OCI-LY3 (cell line): ENCODE results near the gene MYLIP.

Experiments
- EZH2phosphoT487 ChIP-seq: fragments of 200-600 bp; shearing (Covaris generic); IDR thresholded peaks from 2 replicates; pipeline ENCODE4 v1.6.1; 2018; ENCODE audit warnings: antibody characterized with exemption, mixed run types, low read depth
- TF ChIP-seq, protein P1 (sequence below): fragments of 200-600, 300-600 bp; sonication (generic); IDR thresholded peaks from 2 replicates; pipeline ENCODE4 v1.5.1; 2014; ENCODE audit warnings: antibody characterized with exemption, low read length, low read depth

DNA sequence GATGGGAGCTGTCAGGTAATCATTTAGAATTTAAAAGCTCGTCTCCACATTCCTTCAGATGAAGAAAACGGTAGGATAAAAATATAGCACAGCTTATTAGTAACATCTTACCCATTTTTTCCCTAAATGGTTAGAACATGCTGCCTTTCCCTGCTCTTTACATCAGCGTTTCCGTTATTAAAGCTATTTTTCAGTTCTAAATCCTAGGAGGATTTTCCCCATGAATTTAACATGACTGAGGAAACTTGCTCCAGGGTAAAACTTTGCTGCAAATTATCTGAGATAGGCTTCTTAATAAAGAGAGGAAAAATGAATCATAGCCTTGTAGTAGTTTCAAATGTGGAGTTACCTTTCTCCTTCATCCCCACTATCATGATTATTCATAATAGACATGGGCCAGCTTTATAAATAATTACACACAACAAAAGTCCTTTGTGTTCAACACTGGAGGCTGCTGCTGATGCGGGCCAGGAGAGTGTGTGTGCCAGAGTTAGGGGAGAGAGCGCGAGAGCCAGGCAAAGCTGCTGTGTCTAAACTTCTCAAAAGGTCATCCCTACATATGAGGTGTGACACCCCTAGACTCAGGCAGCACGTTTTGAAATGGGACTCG lies 24.4 kb downstream of the MYLIP start:
- TF ChIP-seq, protein P1, sequence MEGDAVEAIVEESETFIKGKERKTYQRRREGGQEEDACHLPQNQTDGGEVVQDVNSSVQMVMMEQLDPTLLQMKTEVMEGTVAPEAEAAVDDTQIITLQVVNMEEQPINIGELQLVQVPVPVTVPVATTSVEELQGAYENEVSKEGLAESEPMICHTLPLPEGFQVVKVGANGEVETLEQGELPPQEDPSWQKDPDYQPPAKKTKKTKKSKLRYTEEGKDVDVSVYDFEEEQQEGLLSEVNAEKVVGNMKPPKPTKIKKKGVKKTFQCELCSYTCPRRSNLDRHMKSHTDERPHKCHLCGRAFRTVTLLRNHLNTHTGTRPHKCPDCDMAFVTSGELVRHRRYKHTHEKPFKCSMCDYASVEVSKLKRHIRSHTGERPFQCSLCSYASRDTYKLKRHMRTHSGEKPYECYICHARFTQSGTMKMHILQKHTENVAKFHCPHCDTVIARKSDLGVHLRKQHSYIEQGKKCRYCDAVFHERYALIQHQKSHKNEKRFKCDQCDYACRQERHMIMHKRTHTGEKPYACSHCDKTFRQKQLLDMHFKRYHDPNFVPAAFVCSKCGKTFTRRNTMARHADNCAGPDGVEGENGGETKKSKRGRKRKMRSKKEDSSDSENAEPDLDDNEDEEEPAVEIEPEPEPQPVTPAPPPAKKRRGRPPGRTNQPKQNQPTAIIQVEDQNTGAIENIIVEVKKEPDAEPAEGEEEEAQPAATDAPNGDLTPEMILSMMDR, result no peak
- TF ChIP-seq EZH2phosphoT487, result no peak
